ENCODE data around the gene ATF7.
"Not testable (repeated sequence)": the region's sequence is repeated elsewhere in the genome, so short reads cannot be mapped to it uniquely, and the experiment has no call there.

The ATF7 gene

GRCh38 chr12:53626702-53627169 is 554 bp upstream of the ATF7 start:
- DNase-seq: no peak

DNA sequence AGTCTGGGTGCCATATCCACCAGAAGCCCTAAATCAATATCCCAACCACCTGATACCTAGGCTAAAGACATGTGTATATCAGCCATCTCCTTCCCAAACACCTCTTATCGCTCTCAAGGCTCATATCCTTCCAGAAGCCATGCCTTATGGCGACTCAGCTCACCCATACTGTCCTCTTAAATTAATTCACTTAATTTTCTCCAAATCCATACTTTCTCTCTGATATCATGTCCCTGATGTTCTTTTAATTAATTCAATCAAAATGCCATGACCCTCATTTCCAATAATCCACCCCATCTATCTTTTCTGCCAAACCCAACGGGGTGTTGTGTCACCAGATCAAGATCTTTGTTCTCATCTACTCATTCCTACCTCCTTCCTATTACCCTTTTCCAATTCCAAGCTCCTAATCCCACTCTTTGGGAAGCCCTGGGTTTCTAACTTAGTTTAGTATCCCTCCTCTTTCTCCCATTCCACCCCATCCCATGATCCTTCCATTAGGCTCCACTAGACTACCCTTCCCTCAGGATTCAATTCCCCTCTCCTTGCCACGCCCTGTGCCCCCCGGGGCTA is 723 bp downstream of the ATF7 start:
- no peak for DNase-seq

DNA sequence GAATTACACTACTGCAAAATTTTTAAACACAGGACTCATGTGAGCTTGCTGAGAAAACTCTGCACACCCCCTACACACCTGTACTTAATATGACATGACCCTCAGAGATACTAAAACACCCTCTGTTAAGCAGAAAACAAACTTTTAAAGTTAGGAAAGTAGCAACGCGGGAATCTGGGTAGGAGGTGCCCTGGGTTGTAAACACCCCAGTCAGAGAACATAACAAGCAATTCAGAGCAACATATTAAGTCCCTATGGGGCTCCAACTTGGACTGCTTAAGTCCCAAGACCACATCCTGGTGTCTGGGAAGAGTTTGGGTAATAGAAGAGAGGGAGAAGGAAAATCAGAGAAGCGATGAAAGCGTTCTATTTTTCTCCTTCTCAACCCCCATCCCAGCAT is 1.2 kb downstream of the ATF7 start:
- no peak for DNase-seq

DNA sequence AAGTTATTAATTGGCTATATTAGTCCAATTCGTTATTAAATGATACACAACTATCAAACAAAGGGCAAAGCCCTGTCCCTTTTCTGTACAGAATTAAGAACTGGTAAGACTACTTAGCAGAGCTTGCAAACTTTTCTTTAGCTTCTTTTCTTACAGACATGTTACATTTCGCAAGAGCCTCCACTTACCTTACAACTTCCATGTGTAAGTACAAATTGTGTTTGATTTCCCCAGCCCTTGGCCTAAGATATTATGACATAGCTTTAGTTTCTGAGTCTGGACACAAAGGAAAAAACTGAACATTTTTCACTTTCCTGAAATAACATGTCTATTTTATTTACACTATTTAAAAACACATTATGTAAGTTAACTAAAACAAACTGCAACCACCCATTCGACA is 1.7 kb downstream of the ATF7 start:
- DNase-seq: no peak

- peak in 1 of 2 experiments; percentile 22 for DNase-seq
Observed at GRCh38 chr12:53623548-53624385, 2.4 kb downstream of the ATF7 start.

DNA sequence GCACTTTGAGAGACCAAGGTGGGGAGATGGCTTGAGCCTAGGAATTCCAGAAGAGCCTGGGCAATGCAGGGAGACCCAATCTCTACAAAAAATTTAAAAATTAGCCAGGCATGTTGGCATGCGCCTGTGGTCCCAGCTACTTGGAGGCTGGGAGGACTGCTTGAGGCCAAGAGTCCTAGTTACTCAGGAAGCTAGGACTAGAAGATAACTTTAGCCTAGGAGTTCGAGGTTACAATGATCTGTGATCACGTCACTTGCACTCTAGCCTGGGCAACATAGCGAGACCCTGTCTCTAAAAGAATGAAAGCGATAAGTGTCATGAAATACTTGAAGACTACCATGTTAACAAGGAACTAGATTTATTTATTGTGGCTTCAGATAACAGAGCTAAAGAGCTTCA is 3.5 kb downstream of the ATF7 start:
- DNase-seq: no peak

DNA sequence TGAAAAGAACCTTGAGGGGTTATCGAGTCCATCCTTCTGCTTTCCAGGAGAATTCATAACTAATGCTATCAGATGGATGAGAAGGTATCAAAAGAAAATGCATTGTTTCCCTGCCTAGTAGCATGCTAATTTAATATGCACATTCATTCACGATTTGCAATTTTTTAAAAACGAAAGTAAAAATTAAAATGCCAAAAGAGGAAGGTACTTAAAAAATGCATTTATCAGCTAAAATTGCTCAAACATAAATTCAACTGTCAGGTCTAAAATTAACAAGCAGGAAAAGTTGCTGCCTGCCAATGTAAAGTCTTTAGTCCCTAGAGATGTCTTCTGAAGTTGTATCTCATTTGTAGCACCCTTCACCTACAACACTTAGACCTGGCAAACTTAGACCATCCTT is 7.9 kb downstream of the ATF7 start:
- no peak for DNase-seq

DNA sequence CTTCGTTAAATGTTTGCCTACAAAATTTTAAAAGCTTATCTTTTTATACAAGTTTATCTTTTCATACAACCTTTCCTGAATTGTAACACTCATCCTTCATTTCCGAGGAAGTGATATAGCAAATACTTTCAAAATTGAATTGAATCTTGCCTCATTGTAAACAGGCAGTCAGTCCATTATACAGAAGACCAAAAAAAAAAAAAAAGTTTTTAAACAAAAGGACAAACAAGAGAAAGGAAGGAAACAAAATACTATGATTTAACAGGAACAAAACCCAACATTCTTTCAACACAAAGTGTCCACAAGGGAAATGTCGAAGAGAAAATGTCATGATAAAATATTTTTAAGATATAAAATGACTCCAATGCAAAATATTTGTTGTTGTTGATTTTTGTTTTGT is 8.5 kb downstream of the ATF7 start:
- no peak for DNase-seq

DNA sequence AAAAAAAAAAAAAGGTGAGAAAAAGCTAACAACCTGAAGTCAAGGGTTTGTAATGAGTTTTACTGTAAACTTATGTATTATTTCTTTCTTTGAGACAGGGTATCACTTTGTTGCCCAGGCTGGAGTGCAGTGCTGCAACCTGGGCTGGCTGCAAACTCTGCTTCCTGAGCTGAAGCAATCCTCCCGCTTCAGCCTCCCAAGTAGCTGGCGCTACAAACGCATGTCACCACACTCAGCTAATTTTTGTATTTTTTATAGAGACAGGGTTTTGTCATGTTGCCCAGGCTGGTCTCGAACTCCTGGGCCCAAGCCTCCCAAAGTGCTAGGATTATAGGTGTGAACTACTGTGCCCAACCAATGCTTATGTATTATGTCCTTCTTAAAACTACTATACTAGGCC is 9.2 kb downstream of the ATF7 start:
- no peak for DNase-seq

DNA sequence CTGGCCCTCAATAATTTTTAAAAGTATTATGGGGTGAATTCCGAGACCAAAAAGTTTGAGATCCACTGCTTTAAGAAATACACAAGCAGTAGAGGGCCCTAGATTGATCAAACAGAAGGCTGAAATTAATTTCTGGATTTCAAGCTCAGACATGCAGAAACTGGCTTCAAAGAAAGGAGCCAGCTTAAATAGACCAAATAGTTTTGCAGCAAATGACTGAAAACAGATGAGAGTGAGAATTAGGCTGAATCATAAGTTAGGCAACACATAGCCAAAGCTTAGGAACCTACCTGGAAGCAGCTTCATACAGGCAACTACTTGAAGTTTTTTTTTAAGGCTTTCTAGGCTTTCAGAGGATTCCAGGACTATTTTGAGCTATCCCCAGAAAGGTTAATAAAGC is 12.4 kb downstream of the ATF7 start:
- no peak for DNase-seq

GRCh38 chr12:53612978-53613377 is 13.2 kb downstream of the ATF7 start:
- DNase-seq: no peak

GRCh38 chr12:53611304-53611703 is 14.9 kb downstream of the ATF7 start:
- DNase-seq: no peak

DNA sequence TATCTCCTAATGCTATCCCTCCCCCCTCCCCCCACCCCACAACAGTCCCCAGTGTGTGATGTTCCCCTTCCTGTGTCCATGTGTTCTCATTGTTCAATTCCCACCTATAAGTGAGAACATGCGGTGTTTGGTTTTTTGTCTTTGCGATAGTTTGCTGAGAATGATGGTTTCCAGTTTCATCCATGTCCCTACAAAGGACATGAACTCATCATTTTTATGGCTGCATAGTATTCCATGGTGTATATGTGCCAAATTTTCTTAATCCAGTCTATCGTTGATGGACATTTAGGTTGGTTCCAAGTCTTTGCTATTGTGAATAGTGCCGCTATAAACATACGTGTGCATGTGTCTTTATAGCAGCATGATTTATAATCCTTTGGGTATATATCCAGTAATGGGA is 19.5 kb downstream of the ATF7 start:
- not testable (repeated sequence) for DNase-seq

DNA sequence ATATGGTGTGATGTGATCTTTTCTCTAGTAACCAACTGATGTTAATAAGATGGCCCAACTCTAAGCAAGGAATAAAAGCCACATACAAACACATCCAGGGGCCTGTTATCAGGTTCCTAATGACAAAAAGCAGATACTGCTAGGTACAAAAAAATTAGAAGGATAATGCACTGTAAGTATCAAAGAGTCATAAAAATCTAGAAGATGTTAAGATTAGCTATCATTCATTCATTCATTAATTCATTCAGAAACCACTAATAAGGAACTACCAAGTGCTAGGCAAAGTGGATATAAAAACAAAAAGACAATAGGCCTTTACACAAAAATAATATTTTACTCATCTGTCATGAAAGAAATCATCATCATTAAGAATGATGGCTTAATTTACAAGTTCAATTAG is 21.6 kb downstream of the ATF7 start:
- DNase-seq: no peak

DNA sequence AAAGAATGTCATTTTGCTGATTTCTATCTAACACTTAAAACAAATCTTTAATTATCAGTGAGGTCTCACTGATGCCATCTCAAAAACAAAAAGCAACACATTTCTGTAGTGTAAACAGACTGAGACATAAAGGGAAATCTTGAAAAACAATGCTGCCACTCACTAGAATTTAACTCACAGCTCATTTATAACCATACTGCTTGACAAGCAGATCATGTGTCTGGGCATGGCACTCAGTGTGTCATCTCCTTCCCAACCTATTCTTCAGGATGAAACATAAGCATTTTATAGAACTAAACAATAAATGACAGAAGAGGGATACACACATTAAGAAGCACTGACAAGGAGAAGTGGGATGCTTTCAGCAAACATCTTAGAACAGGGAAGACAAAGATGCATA is 22.4 kb downstream of the ATF7 start:
- no peak for DNase-seq

- DNase-seq: no peak
Observed at GRCh38 chr12:53603196-53603595, 23.0 kb downstream of the ATF7 start.

DNA sequence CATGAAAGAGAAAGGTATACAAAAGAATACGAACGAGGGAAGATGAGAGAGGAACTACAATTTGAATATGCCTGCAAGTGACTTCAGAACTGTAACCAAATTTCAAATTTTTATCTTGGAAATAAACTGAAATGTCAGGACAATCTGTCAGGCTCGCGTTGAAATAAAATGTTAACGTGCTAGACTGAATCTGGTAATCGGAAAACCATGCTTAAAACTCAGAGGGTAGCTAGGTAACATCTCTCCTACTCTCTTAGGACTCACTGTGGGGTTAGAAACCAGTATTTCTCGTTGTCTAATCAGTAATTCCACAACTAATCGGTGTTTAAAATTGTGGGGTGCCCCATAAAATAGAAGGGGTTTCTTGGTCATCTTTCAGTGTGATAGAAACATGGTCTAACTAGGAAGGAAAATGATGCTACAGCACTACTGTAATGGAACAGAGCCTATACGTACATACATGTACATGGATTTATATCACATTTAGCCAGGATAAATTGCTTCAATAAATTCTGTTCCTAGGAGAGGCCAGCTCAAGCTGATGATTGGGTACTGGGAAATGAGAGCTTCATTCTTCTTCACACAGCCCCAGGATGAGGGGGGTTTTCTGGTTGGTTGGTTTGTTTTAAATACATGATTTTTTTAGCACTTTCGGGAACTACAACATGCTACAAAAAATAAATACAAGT is 23.9 kb downstream of the ATF7 start:
- no peak for DNase-seq

GRCh38 chr12:53601296-53601847 is 24.8 kb downstream of the ATF7 start:
- DNase-seq: no peak

GRCh38 chr12:53600490-53601295 is 25.5 kb downstream of the ATF7 start:
- DNase-seq: no peak

DNA sequence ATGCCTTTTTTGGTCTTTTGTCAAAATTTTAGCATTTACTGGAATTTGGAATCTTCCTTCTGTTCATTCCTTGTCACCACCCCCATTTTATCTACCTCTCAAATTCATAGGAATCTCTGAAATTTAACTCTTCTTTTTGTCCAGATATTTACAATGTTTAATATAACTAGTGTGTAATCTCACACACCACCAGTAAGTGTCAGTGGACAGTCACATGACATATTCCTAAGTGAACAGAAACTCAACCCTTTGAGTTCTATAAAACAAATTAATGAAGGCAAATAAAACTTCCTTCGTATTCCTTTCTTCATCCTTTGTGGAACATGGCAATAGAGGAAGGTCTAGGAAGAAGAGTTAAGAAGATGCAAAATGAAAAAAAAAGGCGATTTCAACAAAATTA is 26.6 kb downstream of the ATF7 start:
- no peak for DNase-seq

- DNase-seq: not testable (repeated sequence)
Observed at GRCh38 chr12:53598971-53599370, 27.2 kb downstream of the ATF7 start.

DNA sequence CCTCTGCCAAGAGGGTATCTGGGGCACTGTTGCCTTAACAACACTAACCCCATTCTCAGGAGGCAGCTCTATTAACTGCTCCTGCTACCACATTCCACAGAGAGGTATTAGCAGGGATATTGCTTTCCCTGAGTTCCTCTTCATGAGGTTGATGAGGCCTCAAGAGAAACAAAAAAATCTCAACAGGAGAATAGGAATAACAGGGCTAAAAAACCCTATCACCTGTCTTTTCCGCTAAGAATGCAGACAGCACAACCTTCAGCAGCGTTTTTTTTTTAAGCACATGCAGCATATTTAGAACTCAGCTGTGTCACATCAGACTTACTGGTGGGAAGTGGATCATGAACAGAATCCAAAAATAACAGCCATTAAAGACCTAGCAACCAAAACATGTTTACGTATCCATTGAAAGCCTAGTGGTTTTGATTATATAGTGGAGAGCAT is 29.2 kb downstream of the ATF7 start:
- no peak for DNase-seq

Data from SW 1271 (cell line).